ENCODE data around the gene RIC8B.

DNA sequence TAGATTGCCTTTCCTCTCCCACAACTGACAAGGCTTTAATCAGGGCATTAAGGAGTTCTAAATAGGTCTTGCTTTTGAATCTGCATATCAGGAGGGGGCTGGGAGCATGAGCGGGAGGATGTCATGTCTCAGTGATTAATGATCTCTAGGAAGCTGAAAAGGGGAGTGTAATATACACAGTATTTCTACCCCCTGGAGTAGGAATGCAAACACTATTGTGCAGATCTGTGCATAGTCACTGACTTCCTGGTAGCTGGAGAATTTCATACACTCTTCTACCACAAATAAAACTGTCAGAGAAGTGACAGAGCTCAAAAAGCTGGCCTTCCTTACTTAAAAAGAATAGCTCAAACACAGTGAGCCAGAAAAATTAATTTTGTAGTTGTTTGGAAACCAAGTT lies 65.8 kb downstream of the RIC8B start:
- no peak for TF ChIP-seq POLR2A (IDR thresholded peaks at IDR 0.05; ENCODE audit: low read depth, low read length)
- TF ChIP-seq POLR2AphosphoS5 (IDR thresholded peaks at IDR 0.05; ENCODE audit: low read depth, low read length), result no peak
- TF ChIP-seq TAF1 (IDR thresholded peaks at IDR 0.05; ENCODE audit: low read depth, low read length), result no peak
